ENCODE results near the gene GRIP1.

GRIP1 gene

GRCh38 chr12:66453844-66454243, 225.0 kb downstream of the GRIP1 start:
- DNase-seq (ENCODE audit: low read depth in 1 of 2, low spot score in 1 of 2) = no peak

- no peak for DNase-seq (ENCODE audit: low read depth in 1 of 2, low spot score in 1 of 2)
Observed at GRCh38 chr12:66453120-66453519, 225.8 kb downstream of the GRIP1 start.

- no peak for DNase-seq (ENCODE audit: low read depth in 1 of 2, low spot score in 1 of 2)
Observed at GRCh38 chr12:66449531-66449930, 229.3 kb downstream of the GRIP1 start.

- DNase-seq (ENCODE audit: low read depth in 1 of 2, low spot score in 1 of 2) = no peak
Observed at GRCh38 chr12:66447643-66448042, 231.2 kb downstream of the GRIP1 start.

GRCh38 chr12:66446276-66446675, 232.6 kb downstream of the GRIP1 start:
- DNase-seq (ENCODE audit: low read depth in 1 of 2, low spot score in 1 of 2) = no peak

GRCh38 chr12:66441905-66442559, 236.8 kb downstream of the GRIP1 start:
- DNase-seq (ENCODE audit: low read depth in 1 of 2, low spot score in 1 of 2) = no peak

- no peak for DNase-seq (ENCODE audit: low read depth in 1 of 2, low spot score in 1 of 2)
Observed at GRCh38 chr12:66438601-66439000, 240.3 kb downstream of the GRIP1 start.

GRCh38 chr12:66430106-66430505, 248.8 kb downstream of the GRIP1 start:
- DNase-seq (ENCODE audit: low read depth in 1 of 2, low spot score in 1 of 2) = no peak

- no peak for DNase-seq (ENCODE audit: low read depth in 1 of 2, low spot score in 1 of 2)
Observed at GRCh38 chr12:66428870-66429269, 250.0 kb downstream of the GRIP1 start.

- no peak for DNase-seq (ENCODE audit: low read depth in 1 of 2, low spot score in 1 of 2)
Observed at GRCh38 chr12:66428261-66428660, 250.6 kb downstream of the GRIP1 start.

- DNase-seq (ENCODE audit: low read depth in 1 of 2, low spot score in 1 of 2) = no peak
Observed at GRCh38 chr12:66426696-66427095, 252.2 kb downstream of the GRIP1 start.

GRCh38 chr12:66423266-66423665, 255.6 kb downstream of the GRIP1 start:
- DNase-seq (ENCODE audit: low read depth in 1 of 2, low spot score in 1 of 2) = no peak

GRCh38 chr12:66418908-66419307, 260.0 kb downstream of the GRIP1 start:
- DNase-seq (ENCODE audit: low read depth in 1 of 2, low spot score in 1 of 2) = no peak

GRCh38 chr12:66417217-66417616, 261.7 kb downstream of the GRIP1 start:
- DNase-seq (ENCODE audit: low read depth in 1 of 2, low spot score in 1 of 2) = no peak

- DNase-seq (ENCODE audit: low read depth in 1 of 2, low spot score in 1 of 2) = no peak
Observed at GRCh38 chr12:66409195-66409871, 269.5 kb downstream of the GRIP1 start.

GRCh38 chr12:66405395-66405794, 273.5 kb downstream of the GRIP1 start:
- no peak for DNase-seq (ENCODE audit: low read depth in 1 of 2, low spot score in 1 of 2)

- DNase-seq (ENCODE audit: low read depth in 1 of 2, low spot score in 1 of 2) = no peak
Observed at GRCh38 chr12:66403746-66404145, 275.1 kb downstream of the GRIP1 start.

GRCh38 chr12:66399911-66400306, 279.0 kb downstream of the GRIP1 start:
- DNase-seq (ENCODE audit: low read depth in 1 of 2, low spot score in 1 of 2) = no peak

- no peak for DNase-seq (ENCODE audit: low read depth in 1 of 2, low spot score in 1 of 2)
Observed at GRCh38 chr12:66398931-66399910, 279.7 kb downstream of the GRIP1 start.

- DNase-seq (ENCODE audit: low read depth in 1 of 2, low spot score in 1 of 2) = no peak
Observed at GRCh38 chr12:66397574-66398290, 281.1 kb downstream of the GRIP1 start.

- DNase-seq (ENCODE audit: low read depth in 1 of 2, low spot score in 1 of 2) = no peak
Observed at GRCh38 chr12:66393890-66394289, 285.0 kb downstream of the GRIP1 start.

All from stimulated activated CD4-positive, alpha-beta T cell treated with anti-CD3 and anti-CD28 coated beads, Interleukin-15, amount 100 ng/mL, for 1 hour (primary cell).